22Rv1 (cell line): ENCODE measurements around the gene MBNL3.

Source experiments
- ZFX ChIP-seq: fragments of 450-650 bp; IDR thresholded peaks from 2 replicates; pipeline ENCODE4 v1.6.1; 2017; ENCODE audit warnings: antibody characterized with exemption, borderline replicate concordance
- TF ChIP-seq, protein P1 (sequence below): fragments of 450-650 bp; IDR thresholded peaks from 2 replicates; pipeline ENCODE4 v1.5.1; 2017; ENCODE audit warnings: mild to moderate bottlenecking

DNA sequence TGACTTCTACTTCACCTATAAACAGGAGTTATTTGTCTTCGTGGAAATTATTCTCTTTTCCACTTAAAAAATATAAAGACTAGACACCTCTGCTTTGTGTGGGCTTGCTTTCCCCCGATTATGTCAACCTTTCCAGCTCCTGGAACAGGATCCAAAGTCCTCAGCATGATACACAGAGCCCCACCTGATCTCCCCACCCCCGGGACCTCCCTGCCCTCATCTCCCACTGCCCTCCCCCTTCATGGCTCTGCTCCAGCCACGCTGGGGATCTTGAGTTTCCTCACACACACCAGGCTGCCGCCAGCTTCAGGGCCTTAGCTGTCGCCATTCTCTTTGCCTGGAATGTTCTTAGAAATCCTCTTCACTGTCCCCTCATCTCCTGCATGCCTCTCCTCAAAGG lies 55.3 kb downstream of the MBNL3 start:
- TF ChIP-seq, protein P1, sequence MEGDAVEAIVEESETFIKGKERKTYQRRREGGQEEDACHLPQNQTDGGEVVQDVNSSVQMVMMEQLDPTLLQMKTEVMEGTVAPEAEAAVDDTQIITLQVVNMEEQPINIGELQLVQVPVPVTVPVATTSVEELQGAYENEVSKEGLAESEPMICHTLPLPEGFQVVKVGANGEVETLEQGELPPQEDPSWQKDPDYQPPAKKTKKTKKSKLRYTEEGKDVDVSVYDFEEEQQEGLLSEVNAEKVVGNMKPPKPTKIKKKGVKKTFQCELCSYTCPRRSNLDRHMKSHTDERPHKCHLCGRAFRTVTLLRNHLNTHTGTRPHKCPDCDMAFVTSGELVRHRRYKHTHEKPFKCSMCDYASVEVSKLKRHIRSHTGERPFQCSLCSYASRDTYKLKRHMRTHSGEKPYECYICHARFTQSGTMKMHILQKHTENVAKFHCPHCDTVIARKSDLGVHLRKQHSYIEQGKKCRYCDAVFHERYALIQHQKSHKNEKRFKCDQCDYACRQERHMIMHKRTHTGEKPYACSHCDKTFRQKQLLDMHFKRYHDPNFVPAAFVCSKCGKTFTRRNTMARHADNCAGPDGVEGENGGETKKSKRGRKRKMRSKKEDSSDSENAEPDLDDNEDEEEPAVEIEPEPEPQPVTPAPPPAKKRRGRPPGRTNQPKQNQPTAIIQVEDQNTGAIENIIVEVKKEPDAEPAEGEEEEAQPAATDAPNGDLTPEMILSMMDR: no peak
- TF ChIP-seq ZFX: no peak
